GM12878 (cell line): ENCODE data around the gene CLEC16A. TPM values are rescaled to one million over a fixed set of nuclear protein-coding genes. Genes with fewer than 3 reads are reported as not detected.

Experiments used
- ATAC-seq: fragments of 200-7000 bp; cut with Tn5 transposase; 3 replicates; pipeline ENCODE4 v1.9.1; 2020; ENCODE audit warnings: mild to moderate bottlenecking, moderate library complexity
- BruUV-seq: library from RNA; stranded (reverse); fragments of 400-500 nt; replicated peaks from 2 replicates; lab custom pipeline; 2021; lab: Mats Ljungman, UMichigan
- CTCF ChIA-PET: fragments of 300-600 bp; sonication (Branson Sonifier 250); formaldehyde crosslinking; extraction: SDS; loops from one replicate; lab custom pipeline; 2021; ENCODE audit warnings: inconsistent platforms; lab: Yijun Ruan, JAX
- POLR2A ChIA-PET: fragments of 350-600 bp; formaldehyde crosslinking; extraction: SDS; loops from one replicate; lab custom pipeline; 2021; ENCODE audit warnings: inconsistent platforms; lab: Charles Lee
- RAD21 ChIA-PET: fragments of 300-600 bp; sonication (Branson Sonifier 250); formaldehyde crosslinking; loops from one replicate; lab custom pipeline; 2023; ENCODE audit warnings: antibody characterized with exemption; ENCODE audit not compliant: unreplicated experiment; lab: Charles Lee
- SMC1A ChIA-PET: fragments of 300-600 bp; sonication (Branson Sonifier 250); formaldehyde crosslinking; loops from one replicate; lab custom pipeline; 2023; ENCODE audit not compliant: unreplicated experiment, uncharacterized antibody; lab: Charles Lee
- DNase-seq: peaks from one replicate; pipeline ENCODE4 v3.0.0-alpha.2; 2011; ENCODE audit warnings: low read depth, low spot score
- FAIRE-seq: peaks from 3 replicates; lab custom pipeline; 2011; peaks lifted over from hg19 to GRCh38; lab: Jason Lieb, UNC
- H2AFZ ChIP-seq: 2 replicates; pipeline ENCODE4 v1.6.0; 2011; ENCODE audit warnings: low read depth, low read length, control low read depth; ENCODE audit not compliant: control insufficient read depth
- H3K27ac ChIP-seq: 2 replicates; pipeline ENCODE4 v1.5.1; 2011; ENCODE audit warnings: control low read depth; ENCODE audit not compliant: control insufficient read depth, insufficient read depth
- H3K27me3 ChIP-seq, 2 experiments: replicated peaks in 1 of 2; 2 replicates each; pipeline versions ENCODE4 v1.6.0 to v1.6.1; 2011; ENCODE audit warnings: low read length in 1 of 2; ENCODE audit not compliant: control insufficient read depth in 2 of 2, insufficient read depth in 2 of 2
- H3K36me3 ChIP-seq, 2 experiments: 2 replicates each; pipeline ENCODE4 v1.5.1; 2011; ENCODE audit warnings: low read length in 1 of 2; ENCODE audit not compliant: control insufficient read depth in 2 of 2, insufficient read depth in 2 of 2
- H3K4me1 ChIP-seq: 2 replicates; pipeline ENCODE4 v1.6.1; 2011; ENCODE audit warnings: mild to moderate bottlenecking, low read length, moderate library complexity, mixed read lengths; ENCODE audit not compliant: control insufficient read depth, insufficient read depth
- H3K4me2 ChIP-seq: 2 replicates; pipeline ENCODE4 v1.6.0; 2011; ENCODE audit warnings: control low read depth; ENCODE audit not compliant: control insufficient read depth, insufficient read depth
- H3K4me3 ChIP-seq: fragments of 200-600 bp; sonication (generic); 2 replicates; pipeline ENCODE4 v1.5.1; 2016
- H3K79me2 ChIP-seq: 2 replicates; pipeline ENCODE4 v1.6.0; 2011; ENCODE audit warnings: low read length; ENCODE audit not compliant: control insufficient read depth, insufficient read depth
- H3K9ac ChIP-seq: 2 replicates; pipeline ENCODE4 v1.8.0; 2011; ENCODE audit warnings: low read length, control low read depth, mixed read lengths; ENCODE audit not compliant: control insufficient read depth, insufficient read depth
- H3K9me3 ChIP-seq: replicated peaks from 3 replicates; pipeline ENCODE4 v1.5.1; 2011; ENCODE audit warnings: mild to moderate bottlenecking, low read length; ENCODE audit not compliant: control insufficient read depth, insufficient read depth
- H4K20me1 ChIP-seq: 2 replicates; pipeline ENCODE4 v1.6.0; 2011; ENCODE audit not compliant: control insufficient read depth, insufficient read depth
- CBX5 ChIP-seq: sonication (generic); IDR thresholded peaks from 2 replicates; pipeline ENCODE4 v1.6.1; 2016; ENCODE audit warnings: low read depth, moderate library complexity, mild to moderate bottlenecking, inconsistent platforms
- CHD1 ChIP-seq: IDR thresholded peaks from 2 replicates; pipeline ENCODE4 v1.6.1; 2012; ENCODE audit warnings: low read depth, low read length, improper control_type of control experiment
- EP300 ChIP-seq, 2 experiments: fragments of 150-350 bp in 1 of 2; IDR thresholded peaks; 2 replicates each; pipeline ENCODE4 v1.6.1; 2011 to 2012; ENCODE audit warnings: low read depth in 2 of 2, low read length in 2 of 2, borderline replicate concordance in 1 of 2, improper control_type of control experiment in 1 of 2, inconsistent platforms in 1 of 2; ENCODE audit not compliant: control insufficient read depth in 1 of 2
- IKZF1 ChIP-seq: fragments of 450-650 bp; conservative IDR thresholded peaks from 2 replicates; pipeline ENCODE4 v1.6.1; 2017; ENCODE audit warnings: antibody characterized with exemption, mild to moderate bottlenecking
- IRF4 ChIP-seq: IDR thresholded peaks from 2 replicates; pipeline ENCODE4 v1.6.1; 2011; ENCODE audit warnings: low read depth, low read length
- MYC ChIP-seq: IDR thresholded peaks from 2 replicates; pipeline ENCODE4 v1.6.1; 2011; ENCODE audit warnings: mild to moderate bottlenecking, low read length, moderate library complexity, inconsistent platforms; ENCODE audit not compliant: insufficient read depth, insufficient replicate concordance, insufficient read length, severe bottlenecking
- PKNOX1 ChIP-seq: fragments of 450-650 bp; IDR thresholded peaks from 2 replicates; pipeline ENCODE4 v1.6.1; 2016; ENCODE audit warnings: mild to moderate bottlenecking
- RAD21 ChIP-seq: IDR thresholded peaks from 2 replicates; pipeline ENCODE4 v1.6.1; 2011; ENCODE audit warnings: mild to moderate bottlenecking, low read depth, low read length, moderate library complexity; ENCODE audit not compliant: insufficient read depth
- REST ChIP-seq: IDR thresholded peaks from 2 replicates; pipeline ENCODE4 v1.6.1; 2012; ENCODE audit warnings: mild to moderate bottlenecking, low read depth, low read length
- SKIL ChIP-seq: fragments of 450-650 bp; IDR thresholded peaks from 2 replicates; pipeline ENCODE4 v1.6.1; 2017; ENCODE audit warnings: mild to moderate bottlenecking, low read depth, inconsistent platforms; ENCODE audit not compliant: poor library complexity, severe bottlenecking
- SMAD1 ChIP-seq: fragments of 450-650 bp; IDR thresholded peaks from 2 replicates; pipeline ENCODE4 v1.6.1; 2018; ENCODE audit warnings: mild to moderate bottlenecking, low read depth; ENCODE audit not compliant: partially characterized antibody
- SREBF2 ChIP-seq: IDR thresholded peaks from 2 replicates; pipeline ENCODE4 v1.6.1; 2012; ENCODE audit warnings: mild to moderate bottlenecking, low read length
- TARDBP ChIP-seq: IDR thresholded peaks from 2 replicates; pipeline ENCODE4 v1.6.1; 2016; ENCODE audit warnings: borderline replicate concordance
- TCF7 ChIP-seq: IDR thresholded peaks from 2 replicates; pipeline ENCODE4 v1.6.1; 2014; ENCODE audit warnings: antibody characterized with exemption, borderline replicate concordance
- USF2 ChIP-seq: IDR thresholded peaks from 2 replicates; pipeline ENCODE4 v1.6.1; 2011; ENCODE audit warnings: low read depth, low read length, improper control_type of control experiment, borderline replicate concordance
- WGBS: methylation state at CpG from one replicate; pipeline ENCODE4 v1.1.6; 2016; ENCODE audit warnings: low lambda C conversion rate; ENCODE audit not compliant: insufficient replicate concordance, insufficient coverage; ENCODE audit errors: missing lambda C conversion rate; 5-methylcytosine and 5-hydroxymethylcytosine counted together
- in situ Hi-C: fragments of 300-500 bp; cut with MboI; formaldehyde crosslinking; loops from 9 replicates; pipeline ENCODE4 v1.14.3; 2018; ENCODE audit warnings: mixed read lengths
- intact Hi-C: fragments of 100-400 bp; cut with micrococcal nuclease; formaldehyde crosslinking; loops from one replicate; pipeline ENCODE4 v1.14.2; 2022; ENCODE audit not compliant: unreplicated experiment
- polyA plus RNA-seq, 11 experiments: library from polyadenylated mRNA; depleted of rRNA in 4 of 11; unstranded in 6 of 11; stranded (reverse) in 5 of 11; fragments of >200 nt; fragmentation: Nextera tagmentation in 4 of 11; fragmentation: Illumina TruSeq in 1 of 11; extraction: Ambion mirVana in 4 of 11; extraction: Trizol in 1 of 11; gene quantifications; 1 replicate in 1 of 11; 2 replicates in 10 of 11; pipeline versions ENCODE4 v1.2.1 to v1.2.3, GENCODE V29; 2011 to 2016; ENCODE audit warnings: inconsistent platforms in 2 of 11, missing spikeins in 2 of 11, low read depth in 1 of 11
- total RNA-seq, 4 experiments: library from RNA; depleted of rRNA in 3 of 4; stranded (reverse); fragments of >200 nt in 3 of 4; fragmentation: Illumina TruSeq in 1 of 4; extraction: Trizol in 1 of 4; gene quantifications; 2 replicates each; pipeline versions ENCODE4 v1.2.1 to v1.2.3, GENCODE V29; 2013 to 2021

The CLEC16A gene
- total and polyA plus RNA-seq, 10 of the 15 experiments (the other 5 are each of a cell fraction or from before 2014, with no cell fraction given): 1.5 to 28.8 (median 19.2) TPM

- TF ChIP-seq PKNOX1 (no peak), IRF4 (no peak), TARDBP (no peak), CHD1 (no peak)
Observed at GRCh38 chr16:10989559-10989958, 45.2 kb downstream of the CLEC16A start (continued).

GRCh38 chr16:10990378-10990777 lies 46.0 kb downstream of the CLEC16A start:
- WGBS: 96% methylated on average over 5 of the region's 5 CpGs
- RAD21 ChIA-PET: interaction anchor here (1.2 to 1.5 kb wide), 2 partner anchors 266 to 268 kb away, joined by 3 to 4 read pairs; partner anchors contain the start of gene SOCS1
- H3K79me2 ChIP-seq: peaks cover 2% of the 10 kb centered on the region
- in situ Hi-C loops (no loop called here), intact Hi-C loops (no loop called here)
- FAIRE-seq: no peak
- SMC1A ChIA-PET: interaction anchor here (1.0 kb wide), 1 partner anchor 84 kb away, joined by 3 read pairs; no protein-coding TSS in a partner anchor
- no peaks in the 10 kb centered on the region for H3K9me3 ChIP-seq
- H3K27me3 ChIP-seq: no peaks in the 10 kb centered on the region
- no peak for DNase-seq
- peaks cover 13 to 15% of the 10 kb centered on the region in 2 experiments for H3K36me3 ChIP-seq
- H3K4me3 ChIP-seq: no peak overlapping the region
- H3K4me1 ChIP-seq: peaks cover 35% of the 10 kb centered on the region
- no peaks in the 10 kb centered on the region for H4K20me1 ChIP-seq
- CTCF ChIA-PET: interaction anchor here (0.7 to 1.4 kb wide), 3 partner anchors 8 to 397 kb away, joined by 3 to 4 read pairs (median 3); no protein-coding TSS in a partner anchor
- no peak overlapping the region for H3K4me2 ChIP-seq
- no peak for ATAC-seq
- no peak overlapping the region for H3K9ac ChIP-seq
- no peak overlapping the region for H2AFZ ChIP-seq
- no TSS peak for BruUV-seq
- no peak overlapping the region for H3K27ac ChIP-seq
- POLR2A ChIA-PET: no interaction called here
- no peak for TF ChIP-seq SMAD1
- no peak for TF ChIP-seq TCF7
- no peak for TF ChIP-seq REST
- TF ChIP-seq USF2: no peak
- no peak for TF ChIP-seq IKZF1
- TF ChIP-seq CBX5: no peak
- TF ChIP-seq MYC: no peak
- TF ChIP-seq SREBF2: no peak
- TF ChIP-seq SKIL: no peak
- TF ChIP-seq EP300 (IDR thresholded peaks at IDR 0.05; ENCODE audit: borderline replicate concordance in 1 of 2, control insufficient read depth in 1 of 2, low read depth in 2 of 2, low read length in 2 of 2): no peak
- TF ChIP-seq RAD21: no peak
